ENCODE results near the gene FAAH.

GRCh38 chr1:46368791-46369190 is 25.3 kb upstream of the FAAH start:
- TF ChIP-seq CTCF (IDR thresholded peaks at IDR 0.05) (no peak), POLR2A (IDR thresholded peaks at IDR 0.05) (no peak)
